Heart right ventricle (tissue), 16 donors: ENCODE data around the gene NACC2. TPM values are rescaled to one million over a fixed set of nuclear protein-coding genes. Genes with fewer than 3 reads are reported as not detected.

ENCODE experiments used
- ATAC-seq, 8 donors: fragments of 200-7000 bp; cut with Tn5 transposase; one replicate each; pipeline ENCODE4 v1.9.1; 2020; ENCODE audit warnings: mild to moderate bottlenecking in 8 of 8, moderate library complexity in 8 of 8, moderate number of reproducible peaks in 1 of 8
- DNase-seq, 2 donors: peaks; one replicate each; pipeline ENCODE4 v3.0.0-alpha.2; 2020
- H3K27ac ChIP-seq, 10 donors: fragments of 200-600 bp; sonication (generic) in 2 of 10; one replicate each; pipeline versions ENCODE4 v1.5.0 to v1.8.0; 2020 to 2022; ENCODE audit warnings: mild to moderate bottlenecking in 3 of 10
- H3K27me3 ChIP-seq, 7 donors: fragments of 200-600 bp; one replicate each; pipeline ENCODE4 v1.8.0; 2021 to 2022; ENCODE audit warnings: mild to moderate bottlenecking in 2 of 7
- H3K36me3 ChIP-seq, 9 donors: fragments of 200-600 bp; sonication (generic) in 1 of 9; one replicate each; pipeline versions ENCODE4 v1.5.0 to v1.8.0; 2020 to 2022; ENCODE audit warnings: mild to moderate bottlenecking in 2 of 9
- H3K4me1 ChIP-seq, 9 donors: fragments of 200-600 bp; sonication (generic) in 1 of 9; one replicate each; pipeline versions ENCODE4 v1.5.0 to v1.8.0; 2020 to 2022; ENCODE audit warnings: mild to moderate bottlenecking in 4 of 9
- H3K4me3 ChIP-seq, 10 donors: fragments of 200-600 bp; sonication (generic) in 2 of 10; one replicate each; pipeline versions ENCODE4 v1.5.0 to v1.8.0; 2020 to 2022; ENCODE audit warnings: mild to moderate bottlenecking in 7 of 10, moderate library complexity in 2 of 10
- H3K9me3 ChIP-seq, 11 donors: fragments of 200-600 bp in 10 of 11; sonication (generic) in 2 of 11; one replicate each; pipeline versions ENCODE4 v1.5.0 to v1.8.0; 2013 to 2022; ENCODE audit warnings: mild to moderate bottlenecking in 2 of 11, control low read depth in 1 of 11, moderate library complexity in 1 of 11
- CTCF ChIP-seq, 9 donors: fragments of 200-600 bp; sonication (generic) in 2 of 9; IDR thresholded peaks; one replicate each; pipeline versions ENCODE4 v1.5.0 to v1.8.0; 2021 to 2022; ENCODE audit warnings: antibody characterized with exemption in 9 of 9, mild to moderate bottlenecking in 5 of 9, moderate library complexity in 1 of 9
- WGBS, 2 donors: extraction: QIAGEN DNeasy Blood & Tissue Kit; methylation state at CpG; one replicate each; pipeline ENCODE4 v1.1.7; 2013; ENCODE audit warnings: inconsistent platforms in 1 of 2; 5-methylcytosine and 5-hydroxymethylcytosine counted together
- intact Hi-C, 10 donors: fragments of 100-400 bp; cut with DNase I; formaldehyde crosslinking; loops; one replicate each; pipeline versions ENCODE4 v1.11.1 to v1.14.2; 2022
- polyA plus RNA-seq, 2 donors: library from polyadenylated mRNA; stranded (reverse); fragments of 200-250 nt; gene quantifications; one replicate each; pipeline ENCODE4 v1.2.3, GENCODE V29; 2013
- total RNA-seq, 10 donors: library from RNA; stranded (reverse); fragmentation: NEBNext Ultra II Directional in 3 of 10; extraction: Animal tissue kit (Norgen Biotek cat#: 25700) in 3 of 10; gene quantifications; one replicate each; pipeline versions ENCODE4 v1.2.1 to v1.2.4, GENCODE V29; 2021 to 2023
- donor health status: Arrhythmogenic right ventricular cardiomyopathy.
- donor health status: ischemic (EF 13 %, LVEDD 7.1; RV severe dilation, severe dysfunction).
- donor health status: healthy with polysubstance abuse.
- donor health status: DM: no; HTN: yes; CAD: no.
- donor health status: DM: no; HTN: no; CAD: no.
- donor health status: ischemic (EF 25% LVEDD 6.9; RV normal size, moderate dysfunction).
- donor health status: ischemic (EF 25% LVEDD 5.7; RV mildly dilated, moderate dysfunction).
- donor health status: healthy.
- donor health status: DM: yes; HTN: yes; CAD: no.
- donor health status: Ischemic cardiomyopathy.
- donor health status: ischemic (EF 35%, LVEDD 5.7; RV mildly dilated, moderate dysfunction).
- donor health status: nonischemic (EF 11% LVEDD 7.7; RV severe dilation, severe dysfunction).
- donor health status: DM: yes; HTN: yes; CAD: no.
- donor health status: PGD.
- donor health status: ischemic (EF 29% LVEDD 5.4; RV normal size, mild dysfunction).
- donor health status: nonischemic (EF 23%, LVEDD 6.1; RV moderate dilation, normal function).

The NACC2 gene
- total and polyA plus RNA-seq, 12 donors = 15.6 to 55.1 (median 39.7) TPM

- WGBS, 2 donors = 84% methylated on average over 42 to 44 of the region's 44 CpGs
- Histone ChIP-seq H3K27me3 (no peaks in the 10 kb centered on the region), H3K4me3 (peak overlapping the region in 1 of 10 donors; percentile 25), H3K4me1 (peaks cover 0 to 67% (median 21%) of the 10 kb centered on the region in 9 donors), H3K36me3 (peaks cover 0 to 69% (median 13%) of the 10 kb centered on the region in 9 donors), H3K27ac (peak overlapping the region in 3 of 10 donors; percentile 20 to 68 (median 64)), H3K9me3 (no peaks in the 10 kb centered on the region)
- no peak for TF ChIP-seq CTCF (IDR thresholded peaks at IDR 0.05)
- ATAC-seq (peak in 3 of 8 donors; percentile 2 to 22 (median 22)), DNase-seq (no peak)
- intact Hi-C loops = loop anchor here in 1 of 10 donors (5.0 kb wide), 1 partner anchor 34 kb away; no protein-coding TSS in a partner anchor
These were observed 49.2 kb downstream of the NACC2 start for GRCh38 chr9:136045595-136046553.

- no peak overlapping the region for H3K4me3 ChIP-seq
- intact Hi-C loops = loop anchor here in 1 of 10 donors (5.0 kb wide), 1 partner anchor 33 kb away; no protein-coding TSS in a partner anchor
- peaks cover 0 to 63% (median 18%) of the 10 kb centered on the region in 9 donors for H3K4me1 ChIP-seq
- no peak for TF ChIP-seq CTCF (IDR thresholded peaks at IDR 0.05)
- peak overlapping the region in 2 of 10 donors; percentile 20 to 68 for H3K27ac ChIP-seq
- WGBS, 2 donors = 79 to 88% methylated on average over 16 of the region's 16 CpGs
- ATAC-seq (peak in 1 of 8 donors; percentile 19), DNase-seq (no peak)
- peaks cover 0 to 3% (median 0%) of the 10 kb centered on the region in 11 donors for H3K9me3 ChIP-seq
- H3K27me3 ChIP-seq = no peaks in the 10 kb centered on the region
- peaks cover 0 to 71% (median 13%) of the 10 kb centered on the region in 9 donors for H3K36me3 ChIP-seq
These were observed 50.0 kb downstream of the NACC2 start for GRCh38 chr9:136044971-136045594.

GRCh38 chr9:136044207-136044970, 50.7 kb downstream of the NACC2 start:
- 95 to 98% methylated on average over 25 of the region's 25 CpGs for whole genome bisulfite sequencing, 2 donors
- Histone ChIP-seq H3K27me3 (no peaks in the 10 kb centered on the region), H3K27ac (no peak overlapping the region), H3K4me3 (no peak overlapping the region), H3K9me3 (peaks cover 0 to 10% (median 7%) of the 10 kb centered on the region in 11 donors), H3K4me1 (peaks cover 0 to 61% (median 18%) of the 10 kb centered on the region in 9 donors), H3K36me3 (peaks cover 0 to 65% (median 11%) of the 10 kb centered on the region in 9 donors)
- DNase-seq = no peak
- no peak for ATAC-seq
- TF ChIP-seq CTCF (IDR thresholded peaks at IDR 0.05) = no peak
- intact Hi-C loops = no loop called here
